ENCODE data around the gene RIC1. TPM values are rescaled to one million over a fixed set of nuclear protein-coding genes. Genes with fewer than 3 reads are reported as not detected.
"Not testable (repeated sequence)": the region's sequence is repeated elsewhere in the genome, so short reads cannot be mapped to it uniquely, and the experiment has no call there.

RIC1 gene
- total and polyA plus RNA-seq, 2 of the 13 experiments (the other 11 are each of a cell fraction or from before 2014, with no cell fraction given): 18.2 to 19.0 TPM

GRCh38 chr9:5717434-5717833 is 88.5 kb downstream of the RIC1 start:
- intact Hi-C loops (cut with micrococcal nuclease; ENCODE audit: unreplicated experiment): loop anchor here (10.0 kb wide), 1 partner anchor 113 kb away; no protein-coding TSS in a partner anchor
- ATAC-seq; H4K20me1 ChIP-seq (ENCODE audit: insufficient read depth, low read length); H3K27ac ChIP-seq (ENCODE audit: extremely low read length, insufficient read depth, low read length); H3K79me2 ChIP-seq (ENCODE audit: insufficient read depth, low read length); H2AFZ ChIP-seq (ENCODE audit: low read length); H3K9me3 ChIP-seq (ENCODE audit: low read length); DNase-seq (ENCODE audit: low spot score); H3K4me2 ChIP-seq (ENCODE audit: low read depth, low read length); H3K9ac ChIP-seq (ENCODE audit: insufficient read depth, low read depth, low read length); CTCF ChIA-PET (ENCODE audit: low intra/inter-chr PET ratio, low total read pairs); BruUV-seq (replicated peaks); POLR2A ChIA-PET; H3K4me3 ChIP-seq (replicated peaks in 1 of 3; ENCODE audit: insufficient read depth in 1 of 3, low read depth in 2 of 3, low read length in 3 of 3); FAIRE-seq; H3K36me3 ChIP-seq (replicated peaks in 1 of 2; ENCODE audit: control insufficient read depth in 1 of 2, insufficient read depth in 2 of 2, low read length in 2 of 2); in situ Hi-C loops (cut with HindIII; ENCODE audit: extremely low pct_ligation_motif_present, low pct_unique_long_range_greater_than_20kb); H3K27me3 ChIP-seq (ENCODE audit: control insufficient read depth in 1 of 2, insufficient read depth in 2 of 2, low read length in 2 of 2): not testable (repeated sequence)
- WGBS (ENCODE audit: low lambda C conversion rate): 95% methylated on average over 8 of the region's 10 CpGs
- H3K4me1 ChIP-seq (ENCODE audit: insufficient read depth, low read length): peaks cover 53% of the 10 kb centered on the region
- TF ChIP-seq ZMYM4 (CRISPR knock-in tag; IDR thresholded peaks at IDR 0.05): 0 out of 2 replicates have a peak, but pooled peaks have one; percentile 25

- H3K36me3 ChIP-seq (replicated peaks in 1 of 2; ENCODE audit: control insufficient read depth in 1 of 2, insufficient read depth in 2 of 2, low read length in 2 of 2): peaks cover 0 to 7% of the 10 kb centered on the region in 2 experiments; a peak in 2 of 5 replicates
- no peaks in the 10 kb centered on the region for H3K27me3 ChIP-seq (ENCODE audit: control insufficient read depth in 1 of 2, insufficient read depth in 2 of 2, low read length in 2 of 2)
- no peak for TF ChIP-seq ZNF329 (CRISPR knock-in tag; IDR thresholded peaks at IDR 0.05; ENCODE audit: low read depth)
- no peak for TF ChIP-seq DBP (CRISPR knock-in tag; IDR thresholded peaks at IDR 0.05; ENCODE audit: not compliant biosample characterization)
- no peak for TF ChIP-seq SMARCE1 (IDR thresholded peaks at IDR 0.05; ENCODE audit: borderline replicate concordance)
- TF ChIP-seq ZNF337 (CRISPR knock-in tag; IDR thresholded peaks at IDR 0.05; ENCODE audit: borderline replicate concordance, low read depth): no peak
- TF ChIP-seq ZBTB34 (CRISPR knock-in tag; IDR thresholded peaks at IDR 0.05): no peak
- no peak for TF ChIP-seq ZNF609 (CRISPR knock-in tag; IDR thresholded peaks at IDR 0.05; ENCODE audit: borderline replicate concordance)
- TF ChIP-seq ZNF3 (CRISPR knock-in tag; IDR thresholded peaks at IDR 0.05): no peak
- no peak for TF ChIP-seq REPIN1 (CRISPR knock-in tag; IDR thresholded peaks at IDR 0.05; ENCODE audit: borderline replicate concordance, low read depth)
- no peak for TF ChIP-seq ZEB1 (IDR thresholded peaks at IDR 0.05; ENCODE audit: insufficient replicate concordance, low read depth)
- no TSS peak for BruUV-seq (replicated peaks)
- no peaks in the 10 kb centered on the region for H3K9me3 ChIP-seq (ENCODE audit: low read length)
- no peaks in the 10 kb centered on the region for H4K20me1 ChIP-seq (ENCODE audit: insufficient read depth, low read length)
- H3K79me2 ChIP-seq (ENCODE audit: insufficient read depth, low read length): no peaks in the 10 kb centered on the region
- ATAC-seq: no peak
- CTCF ChIA-PET (ENCODE audit: low intra/inter-chr PET ratio, low total read pairs): no interaction called here
- H3K27ac ChIP-seq (ENCODE audit: extremely low read length, insufficient read depth, low read length): no peak overlapping the region
- peaks cover 43% of the 10 kb centered on the region for H3K4me1 ChIP-seq (ENCODE audit: insufficient read depth, low read length)
- POLR2A ChIA-PET: no interaction called here
- intact Hi-C loops (cut with micrococcal nuclease; ENCODE audit: unreplicated experiment): loop anchor here (10.0 kb wide), 1 partner anchor 114 kb away; no protein-coding TSS in a partner anchor
- no peak for FAIRE-seq
- no peak overlapping the region for H2AFZ ChIP-seq (ENCODE audit: low read length)
- DNase-seq (ENCODE audit: low spot score): no peak
- H3K9ac ChIP-seq (ENCODE audit: insufficient read depth, low read depth, low read length): no peak overlapping the region
- in situ Hi-C loops (cut with HindIII; ENCODE audit: extremely low pct_ligation_motif_present, low pct_unique_long_range_greater_than_20kb): no loop called here
- no peak overlapping the region for H3K4me2 ChIP-seq (ENCODE audit: low read depth, low read length)
- H3K4me3 ChIP-seq (replicated peaks in 1 of 3; ENCODE audit: insufficient read depth in 1 of 3, low read depth in 2 of 3, low read length in 3 of 3): no peak overlapping the region
Measured at GRCh38 chr9:5718296-5719032, 89.6 kb downstream of the RIC1 start.
